Mesothelial cell of epicardium (in vitro differentiated cells): Measurements from ENCODE around the gene IQCH. TPM values are rescaled to one million over a fixed set of nuclear protein-coding genes. Genes with fewer than 3 reads are reported as not detected.

Source experiments
- DNase-seq, 2 experiments: peaks; one replicate each; pipeline ENCODE4 v3.0.0; 2021; ENCODE audit warnings: low spot score in 2 of 2; ENCODE audit not compliant: unreplicated experiment in 2 of 2
- H3K27ac Mint-ChIP-seq: 2 replicates; pipeline ENCODE4 v1.8.0; 2021; ENCODE audit warnings: mixed read lengths
- H3K27me3 Mint-ChIP-seq: 2 replicates; pipeline ENCODE4 v1.8.0; 2021; ENCODE audit warnings: low read depth, mixed read lengths
- H3K36me3 Mint-ChIP-seq: 2 replicates; pipeline ENCODE4 v1.8.0; 2021; ENCODE audit warnings: mixed read lengths
- H3K4me1 Mint-ChIP-seq: 2 replicates; pipeline ENCODE4 v1.8.0; 2021; ENCODE audit warnings: mixed read lengths
- H3K4me3 Mint-ChIP-seq: 2 replicates; pipeline ENCODE4 v1.8.0; 2021; ENCODE audit warnings: mild to moderate bottlenecking, moderate library complexity, mixed read lengths
- H3K9me3 Mint-ChIP-seq: 2 replicates; pipeline ENCODE4 v1.8.0; 2021; ENCODE audit warnings: mixed read lengths
- total RNA-seq: library from RNA; stranded (reverse); gene quantifications from 3 replicates; pipeline ENCODE4 v1.2.1, GENCODE V29; 2021
- TF ChIP-seq, protein P1 (sequence below): fragments of 200-600 bp; sonication (generic); IDR thresholded peaks from one replicate; pipeline ENCODE4 v1.5.0; 2021; ENCODE audit warnings: antibody characterized with exemption; ENCODE audit not compliant: unreplicated experiment

Gene IQCH
- total RNA-seq, 1 donor from 2014 or later, result 0.98 TPM

DNA sequence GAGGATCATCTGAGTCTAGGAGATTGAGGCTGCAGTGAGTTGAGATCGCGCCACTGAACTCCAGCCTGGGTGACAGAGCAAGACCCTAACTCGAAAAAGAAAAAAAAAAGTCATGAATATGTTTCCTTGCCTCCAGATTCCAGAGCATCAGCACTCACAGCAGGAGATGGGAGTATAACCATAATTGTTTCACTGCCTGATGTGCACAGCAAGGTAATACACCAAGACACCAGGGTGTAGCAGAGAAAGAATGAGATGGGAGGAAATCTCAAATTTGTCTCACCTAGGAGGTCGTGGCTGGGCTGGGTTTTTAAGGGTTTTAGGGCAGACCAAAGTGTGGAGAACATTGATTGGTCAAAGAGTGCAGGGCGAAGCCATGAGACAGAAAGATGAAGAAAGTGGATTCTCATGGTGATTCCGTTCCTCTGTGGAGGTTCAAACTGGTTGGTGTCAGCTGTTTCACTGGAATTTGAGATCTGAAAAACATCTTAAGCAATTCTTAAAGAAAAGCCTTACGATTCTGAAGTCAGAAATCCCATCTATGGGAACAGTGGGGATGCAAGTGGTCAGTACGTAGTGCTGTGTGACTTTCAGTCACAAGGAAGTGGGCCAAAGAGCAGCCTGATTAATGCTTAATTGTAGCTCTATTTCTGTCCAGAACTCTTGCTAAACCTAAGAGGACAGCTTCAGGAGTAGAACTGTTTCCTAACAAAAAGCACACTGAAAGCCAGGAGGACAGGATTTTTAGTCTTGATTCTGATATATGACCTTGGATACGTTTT lies 258.5 kb downstream of the IQCH start:
- peaks cover 11% of the 10 kb centered on the region for H3K4me1 Mint-ChIP-seq
- H3K27me3 Mint-ChIP-seq, result no peaks in the 10 kb centered on the region
- peaks cover 20% of the 10 kb centered on the region for H3K36me3 Mint-ChIP-seq
- no peak overlapping the region for H3K27ac Mint-ChIP-seq
- TF ChIP-seq, protein P1, sequence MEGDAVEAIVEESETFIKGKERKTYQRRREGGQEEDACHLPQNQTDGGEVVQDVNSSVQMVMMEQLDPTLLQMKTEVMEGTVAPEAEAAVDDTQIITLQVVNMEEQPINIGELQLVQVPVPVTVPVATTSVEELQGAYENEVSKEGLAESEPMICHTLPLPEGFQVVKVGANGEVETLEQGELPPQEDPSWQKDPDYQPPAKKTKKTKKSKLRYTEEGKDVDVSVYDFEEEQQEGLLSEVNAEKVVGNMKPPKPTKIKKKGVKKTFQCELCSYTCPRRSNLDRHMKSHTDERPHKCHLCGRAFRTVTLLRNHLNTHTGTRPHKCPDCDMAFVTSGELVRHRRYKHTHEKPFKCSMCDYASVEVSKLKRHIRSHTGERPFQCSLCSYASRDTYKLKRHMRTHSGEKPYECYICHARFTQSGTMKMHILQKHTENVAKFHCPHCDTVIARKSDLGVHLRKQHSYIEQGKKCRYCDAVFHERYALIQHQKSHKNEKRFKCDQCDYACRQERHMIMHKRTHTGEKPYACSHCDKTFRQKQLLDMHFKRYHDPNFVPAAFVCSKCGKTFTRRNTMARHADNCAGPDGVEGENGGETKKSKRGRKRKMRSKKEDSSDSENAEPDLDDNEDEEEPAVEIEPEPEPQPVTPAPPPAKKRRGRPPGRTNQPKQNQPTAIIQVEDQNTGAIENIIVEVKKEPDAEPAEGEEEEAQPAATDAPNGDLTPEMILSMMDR, result no peak
- no peaks in the 10 kb centered on the region for H3K9me3 Mint-ChIP-seq
- no peak for DNase-seq
- H3K4me3 Mint-ChIP-seq, result no peak overlapping the region

DNA sequence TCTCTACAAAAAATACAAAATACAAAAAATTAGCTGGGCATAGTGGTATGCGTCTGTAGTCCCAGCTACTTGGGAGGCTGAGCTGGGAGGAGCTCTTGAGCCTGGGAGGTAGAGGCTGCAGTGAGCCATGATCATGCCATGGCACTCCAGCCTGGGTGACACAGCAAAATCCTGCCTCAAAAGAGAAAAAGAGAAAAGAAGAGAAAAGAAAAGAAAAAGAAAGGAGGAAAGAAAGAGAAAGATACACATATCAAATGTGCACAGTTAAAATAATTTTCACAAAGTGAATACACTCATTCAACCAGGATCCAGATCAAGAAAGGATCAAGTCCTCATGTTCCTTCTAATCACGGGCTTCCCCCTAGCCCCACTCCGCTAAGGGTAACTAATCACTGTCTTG lies 260.5 kb downstream of the IQCH start:
- no peak for DNase-seq
- H3K27ac Mint-ChIP-seq, result no peak overlapping the region
- H3K9me3 Mint-ChIP-seq, result no peaks in the 10 kb centered on the region
- H3K36me3 Mint-ChIP-seq, result peaks cover 18% of the 10 kb centered on the region
- peaks cover 11% of the 10 kb centered on the region for H3K4me1 Mint-ChIP-seq
- TF ChIP-seq, protein P1, result no peak
- H3K4me3 Mint-ChIP-seq, result no peak overlapping the region
- H3K27me3 Mint-ChIP-seq, result no peaks in the 10 kb centered on the region

DNA sequence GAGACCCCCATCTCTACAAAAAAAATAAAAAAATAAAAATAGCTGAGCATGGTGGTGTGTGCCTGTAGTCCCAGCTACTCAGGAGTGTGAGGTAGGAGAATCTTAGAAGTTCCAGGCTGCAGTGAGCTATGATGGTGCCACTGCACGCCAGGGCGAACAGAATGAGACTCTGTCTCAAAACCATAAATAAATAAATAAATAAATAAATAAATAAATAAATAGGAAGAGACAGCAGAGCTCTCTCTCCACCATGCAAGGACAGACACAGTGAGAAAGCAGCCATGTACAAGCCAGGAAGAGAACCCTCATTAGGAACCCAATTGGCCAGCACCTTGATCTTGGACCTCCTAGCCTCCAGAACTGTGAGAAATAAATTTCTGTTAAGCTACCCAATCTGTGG lies 261.0 kb downstream of the IQCH start:
- no peak for DNase-seq
- Mint-ChIP-seq H3K36me3 (peaks cover 18% of the 10 kb centered on the region), H3K27ac (no peak overlapping the region), H3K4me3 (no peak overlapping the region), H3K27me3 (no peaks in the 10 kb centered on the region), H3K4me1 (peaks cover 12% of the 10 kb centered on the region), H3K9me3 (no peaks in the 10 kb centered on the region)
- TF ChIP-seq, protein P1, result no peak

DNA sequence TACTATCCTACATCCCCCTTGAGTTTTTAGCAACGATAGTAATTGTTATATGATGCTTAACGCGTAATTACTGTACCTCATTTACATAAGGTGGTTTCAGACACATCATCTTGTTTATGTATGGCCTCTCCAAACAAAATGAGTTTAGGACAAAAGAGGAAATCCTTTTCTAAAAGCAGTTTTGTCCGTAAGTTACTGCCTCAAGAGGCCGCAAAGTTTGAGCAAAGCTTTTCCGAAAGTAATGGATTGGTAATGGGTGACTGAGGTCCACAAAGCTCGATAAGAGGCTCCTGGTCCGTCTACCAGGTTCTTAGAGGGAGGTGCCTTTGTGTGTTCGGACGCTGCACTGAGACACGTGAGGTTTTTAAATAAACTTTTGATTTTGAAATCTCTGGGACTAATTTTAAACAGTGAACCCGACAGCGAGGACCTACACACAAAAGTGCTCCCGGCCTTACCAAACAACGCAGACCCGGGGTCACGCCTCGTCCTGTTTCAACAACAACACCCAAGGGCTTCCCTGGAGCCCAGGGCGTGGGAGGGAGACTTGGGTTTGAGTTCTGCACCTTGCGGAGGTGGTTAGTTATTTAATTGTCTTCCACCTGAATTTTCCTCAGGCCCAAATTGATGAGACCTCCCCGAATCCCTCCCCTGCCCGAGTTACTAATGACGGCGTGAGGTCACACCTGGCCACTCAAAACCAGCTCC lies 265.9 kb downstream of the IQCH start:
- no peaks in the 10 kb centered on the region for H3K27me3 Mint-ChIP-seq
- peak overlapping the region; percentile 76 for H3K4me3 Mint-ChIP-seq
- peaks cover 7% of the 10 kb centered on the region for H3K36me3 Mint-ChIP-seq
- H3K4me1 Mint-ChIP-seq, result peaks cover 28% of the 10 kb centered on the region
- no peak for DNase-seq
- TF ChIP-seq, protein P1, result no peak
- no peaks in the 10 kb centered on the region for H3K9me3 Mint-ChIP-seq
- peak overlapping the region; percentile 85 for H3K27ac Mint-ChIP-seq

DNA sequence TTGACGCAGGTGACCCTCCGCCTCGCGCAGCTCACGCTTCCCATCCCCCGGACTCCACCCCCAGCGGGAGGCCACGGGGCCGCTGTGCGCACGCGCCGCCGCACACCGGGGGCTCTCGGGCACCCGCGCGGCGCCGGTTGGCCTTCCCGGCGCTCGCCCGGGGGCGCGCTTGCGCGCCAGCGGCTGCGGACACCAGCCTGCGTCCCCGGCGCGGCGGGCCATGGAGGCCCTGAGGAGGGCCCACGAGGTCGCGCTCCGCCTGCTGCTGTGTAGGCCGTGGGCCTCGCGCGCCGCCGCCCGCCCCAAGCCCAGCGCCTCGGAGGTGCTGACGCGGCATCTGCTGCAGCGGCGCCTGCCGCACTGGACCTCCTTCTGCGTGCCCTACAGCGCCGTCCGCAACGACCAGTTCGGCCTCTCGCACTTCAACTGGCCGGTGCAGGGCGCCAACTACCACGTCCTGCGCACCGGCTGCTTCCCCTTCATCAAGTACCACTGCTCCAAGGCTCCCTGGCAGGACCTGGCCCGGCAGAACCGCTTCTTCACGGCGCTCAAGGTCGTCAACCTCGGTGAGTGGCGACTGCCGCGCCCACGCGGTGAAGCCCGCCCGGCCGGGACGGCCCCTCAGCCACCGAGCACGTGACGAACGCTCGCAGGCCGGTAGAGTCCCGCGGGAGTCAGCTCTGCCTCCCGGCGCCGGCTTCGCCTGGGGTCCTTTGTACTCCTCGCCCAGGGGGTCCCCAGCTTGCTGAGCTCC lies 266.6 kb downstream of the IQCH start, which contains the start of gene C15orf61:
Gene C15orf61, plus strand, starts transcription at position 103 of the 754 bp plus-strand sequence. Its CDS starts 118 bp downstream, at position 221.
- DNase-seq, result peak; percentile 76 to 82
- peaks cover 28% of the 10 kb centered on the region for H3K4me1 Mint-ChIP-seq
- H3K36me3 Mint-ChIP-seq, result peaks cover 7% of the 10 kb centered on the region
- TF ChIP-seq, protein P1, result no peak
- peak within 1 kb of the TSS; percentile 97 for H3K27ac Mint-ChIP-seq
- H3K4me3 Mint-ChIP-seq, result peak within 1 kb of the TSS; percentile 82
- no peaks in the 10 kb centered on the region for H3K27me3 Mint-ChIP-seq
- H3K9me3 Mint-ChIP-seq, result no peaks in the 10 kb centered on the region
